IPS DF 19.7 (cell line): ENCODE results near the gene CACNA1I.

ENCODE experiments used
- DNase-seq: peaks from one replicate; pipeline ENCODE4 v3.0.0-alpha.2; 2013; ENCODE audit warnings: low read depth, low spot score

Gene CACNA1I

DNA sequence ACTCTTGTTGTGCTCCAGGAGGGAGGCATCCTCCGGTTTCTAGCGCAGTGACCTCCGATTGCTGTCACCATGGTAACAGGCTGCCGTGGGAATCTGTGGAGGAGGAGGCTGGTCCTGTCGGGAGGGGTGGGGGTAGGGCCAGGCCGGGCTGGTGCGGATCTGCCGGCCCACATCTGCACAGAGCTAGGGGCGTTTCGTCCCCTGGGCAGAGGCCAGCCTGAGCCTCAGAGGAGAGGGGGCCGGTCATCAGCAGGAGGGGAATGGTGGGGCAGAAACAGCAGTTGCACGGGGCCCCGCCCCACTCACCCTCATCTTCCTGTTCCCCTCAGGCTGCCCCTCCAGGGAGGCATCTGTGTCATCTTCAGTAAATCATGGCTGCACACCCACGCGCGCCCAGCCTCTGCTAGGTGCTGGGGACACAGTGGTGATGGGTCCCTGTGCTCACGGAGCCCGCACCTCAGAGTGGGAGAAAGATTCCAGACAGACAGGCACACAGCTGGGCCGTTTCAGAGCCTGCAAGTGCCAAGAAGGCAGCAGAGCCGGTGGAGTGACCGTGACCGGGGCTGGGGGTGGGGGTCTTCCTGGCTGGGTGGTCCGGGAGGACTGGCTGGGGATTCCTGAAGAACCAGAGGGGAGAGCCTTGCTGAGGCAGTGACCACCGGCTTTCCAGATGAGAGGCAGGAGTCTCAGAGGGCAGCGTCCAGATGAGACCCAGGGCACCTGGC is 120.5 kb downstream of the CACNA1I start:
- DNase-seq = no peak

DNA sequence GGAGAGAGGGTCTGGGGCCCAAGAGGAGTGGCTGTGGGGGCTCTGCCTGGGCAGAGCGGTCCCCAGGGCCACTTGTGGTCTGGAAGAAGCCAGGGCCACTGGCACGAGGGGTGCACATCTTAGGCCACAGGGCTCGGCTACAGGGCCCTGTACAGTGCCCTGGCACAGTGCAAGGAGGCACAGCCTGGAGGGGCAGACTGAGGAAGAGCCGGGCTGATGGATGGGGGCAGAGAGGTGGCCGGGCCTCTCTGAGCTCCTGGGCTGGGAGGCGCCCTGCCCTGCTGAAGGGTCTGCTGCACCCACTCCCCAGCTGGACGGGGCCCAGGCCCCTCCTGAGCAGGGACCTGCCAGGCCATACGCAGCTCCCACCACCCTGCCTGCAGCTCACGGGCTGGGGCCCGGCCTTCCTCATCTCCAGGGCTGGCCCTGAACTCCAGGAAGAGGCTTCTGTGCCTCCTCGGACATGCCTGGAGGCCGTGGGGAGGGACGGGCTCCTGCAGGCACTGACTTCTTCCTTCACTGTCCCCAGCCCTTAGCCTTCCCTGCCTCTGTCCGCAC is 123.5 kb downstream of the CACNA1I start:
- DNase-seq = no peak

DNA sequence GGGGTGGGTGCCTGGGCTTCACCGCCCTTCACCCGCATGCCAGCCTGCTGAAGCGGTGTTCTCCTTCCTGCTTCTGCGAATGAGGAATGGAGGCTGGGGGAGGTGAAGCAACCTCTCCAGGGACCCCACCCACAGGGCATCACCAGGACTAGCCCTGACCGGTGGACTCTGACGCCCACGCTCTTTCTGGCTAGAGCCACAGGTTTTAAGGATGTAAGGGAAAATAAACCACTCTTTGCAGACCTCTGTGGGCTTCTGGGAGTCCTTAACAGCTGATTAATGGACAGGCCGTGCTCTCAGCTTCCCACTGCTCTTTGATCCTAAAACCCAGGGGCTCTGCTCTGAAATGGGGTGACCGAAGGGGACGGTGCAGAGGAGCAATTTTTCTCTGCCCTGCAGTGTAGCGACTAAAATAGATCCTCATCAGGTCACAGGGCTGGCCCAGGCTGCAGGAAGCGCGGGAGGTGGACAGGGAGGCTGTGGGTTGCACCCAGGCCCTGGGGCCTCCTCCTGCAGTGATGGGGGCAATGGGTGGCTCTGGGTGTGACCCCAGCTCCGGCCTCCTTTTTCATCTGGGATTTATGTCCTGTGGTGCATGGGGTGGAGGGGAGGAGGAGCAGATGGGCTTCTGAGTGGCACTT is 127.4 kb downstream of the CACNA1I start:
- no peak for DNase-seq

DNA sequence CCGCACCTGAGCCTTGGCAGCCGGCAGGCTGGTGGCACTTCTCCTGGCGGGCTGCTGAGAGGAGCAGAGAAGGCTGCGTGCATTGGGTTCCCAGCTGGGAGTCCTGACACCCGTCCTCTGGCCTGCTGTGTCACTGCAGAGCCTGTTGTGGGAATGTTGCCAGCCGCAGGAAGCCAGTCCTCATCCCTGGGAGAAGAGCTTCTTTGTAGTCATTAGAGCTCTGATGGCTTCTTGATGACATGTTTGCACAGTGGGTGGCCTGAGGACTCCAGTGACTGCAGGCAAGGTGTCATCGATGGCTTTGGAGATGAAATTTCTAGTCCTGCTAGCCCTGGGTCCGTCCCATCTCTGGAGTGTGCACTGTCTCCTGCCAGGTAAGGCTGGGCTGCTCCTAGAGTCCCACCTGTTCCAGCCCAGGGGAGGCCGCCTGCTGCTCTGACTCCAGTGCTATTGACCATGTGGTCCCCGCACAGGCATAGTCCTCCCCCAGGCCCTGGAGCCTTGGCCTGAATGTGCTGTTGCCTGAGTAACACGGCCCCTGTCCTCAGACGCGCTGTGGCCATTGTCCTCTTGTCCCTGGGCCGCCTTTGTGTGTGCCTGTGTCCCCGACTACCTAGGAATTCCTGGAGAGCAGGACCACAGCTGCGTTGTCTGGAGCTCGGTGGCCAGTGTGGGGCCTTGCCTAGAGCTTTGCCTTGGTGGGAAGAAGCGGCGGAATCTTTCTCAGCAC is 129.2 kb downstream of the CACNA1I start:
- DNase-seq = no peak

DNA sequence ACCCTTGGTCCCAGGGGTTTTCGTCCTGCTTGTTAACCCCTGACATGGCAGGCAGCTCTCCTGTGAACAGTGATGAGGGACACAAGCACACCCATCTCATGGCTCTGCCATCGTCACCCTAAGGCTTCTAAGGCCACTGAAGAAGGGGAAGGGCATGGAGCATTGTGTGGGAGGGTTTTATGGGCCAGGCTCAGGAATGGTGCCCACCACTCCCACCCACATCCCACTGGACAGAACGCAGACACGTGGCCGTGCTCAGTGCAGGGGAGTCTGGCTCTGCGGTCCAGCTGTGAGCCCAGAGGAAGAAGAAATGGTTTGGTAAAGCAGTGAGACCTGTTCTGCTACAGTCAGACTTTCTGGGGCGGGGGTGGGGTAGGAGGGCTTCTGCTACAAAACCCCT is 130.0 kb downstream of the CACNA1I start:
- no peak for DNase-seq

DNA sequence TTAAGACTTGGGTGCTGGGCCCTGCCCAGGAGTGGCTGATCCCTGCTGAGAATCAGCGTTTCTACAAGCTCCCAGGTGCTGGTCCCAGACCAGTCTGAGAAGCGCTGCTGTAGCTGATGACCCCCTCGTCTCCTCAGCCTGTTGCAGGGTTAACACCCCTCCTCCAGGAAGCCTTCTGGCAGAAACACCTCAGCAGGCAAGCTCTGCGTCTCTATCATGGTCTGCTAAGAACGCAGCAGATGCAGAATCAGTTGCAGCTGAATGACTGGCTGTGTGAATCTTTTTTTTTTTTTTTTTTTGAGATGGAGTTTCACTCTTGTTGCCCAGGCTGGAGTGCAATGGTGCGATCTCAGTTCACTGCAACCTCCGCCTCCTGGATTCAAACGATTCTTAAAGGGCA is 132.5 kb downstream of the CACNA1I start:
- DNase-seq = no peak

DNA sequence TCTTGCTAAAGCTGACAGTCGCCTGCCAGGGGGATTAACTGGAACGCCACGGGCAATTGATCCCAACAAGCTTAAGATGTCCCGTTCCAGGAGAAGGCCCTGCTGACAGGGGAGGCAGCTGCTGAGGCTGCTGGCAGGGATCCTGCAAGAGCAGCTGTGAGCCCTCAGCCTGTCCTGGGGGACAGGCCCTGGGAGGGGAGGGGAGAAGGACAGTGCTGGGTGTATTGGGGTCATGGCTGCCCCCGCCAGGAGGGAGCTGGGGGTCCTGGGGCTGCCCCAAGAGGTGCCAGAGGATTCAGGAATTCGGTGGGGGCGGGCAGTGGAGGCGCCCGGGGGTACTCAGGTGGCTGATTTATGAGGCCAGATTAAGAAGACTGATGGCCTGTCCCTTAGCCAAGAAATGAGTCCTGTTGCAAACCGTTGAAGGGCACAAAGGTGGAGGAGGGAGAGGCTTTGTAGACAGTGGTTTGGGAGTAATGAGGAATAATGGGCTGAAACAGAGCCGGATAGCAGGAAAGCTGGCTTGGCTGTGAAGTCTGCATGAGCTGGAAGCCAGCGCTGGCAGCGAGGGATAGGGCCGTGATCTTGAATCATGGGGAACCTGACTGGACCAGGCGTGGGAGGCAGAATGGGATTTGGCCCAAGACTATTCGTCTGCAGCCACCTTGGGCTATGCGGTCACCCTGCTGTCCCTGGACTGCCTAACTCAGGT is 133.5 kb downstream of the CACNA1I start:
- no peak for DNase-seq

DNA sequence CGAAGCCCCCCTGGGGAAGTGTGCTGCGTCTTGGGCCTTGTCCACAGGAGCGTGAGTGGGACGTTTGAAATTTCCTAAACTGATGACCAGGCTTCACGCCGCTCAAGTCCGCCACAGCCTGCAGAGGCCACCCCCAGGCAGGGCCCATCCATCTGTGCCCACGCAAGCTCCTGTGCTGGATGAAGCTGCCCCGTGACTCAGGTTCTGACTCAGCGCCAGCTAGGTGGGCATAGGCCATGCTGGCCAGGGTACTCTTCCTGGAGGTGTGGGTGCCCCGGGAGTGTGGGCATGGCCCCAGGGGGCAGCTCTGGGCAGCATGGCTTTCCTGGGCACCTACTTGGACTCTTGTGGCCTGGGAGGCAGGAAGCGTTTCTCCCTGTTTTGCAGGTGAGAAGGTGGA is 134.8 kb downstream of the CACNA1I start:
- no peak for DNase-seq

DNA sequence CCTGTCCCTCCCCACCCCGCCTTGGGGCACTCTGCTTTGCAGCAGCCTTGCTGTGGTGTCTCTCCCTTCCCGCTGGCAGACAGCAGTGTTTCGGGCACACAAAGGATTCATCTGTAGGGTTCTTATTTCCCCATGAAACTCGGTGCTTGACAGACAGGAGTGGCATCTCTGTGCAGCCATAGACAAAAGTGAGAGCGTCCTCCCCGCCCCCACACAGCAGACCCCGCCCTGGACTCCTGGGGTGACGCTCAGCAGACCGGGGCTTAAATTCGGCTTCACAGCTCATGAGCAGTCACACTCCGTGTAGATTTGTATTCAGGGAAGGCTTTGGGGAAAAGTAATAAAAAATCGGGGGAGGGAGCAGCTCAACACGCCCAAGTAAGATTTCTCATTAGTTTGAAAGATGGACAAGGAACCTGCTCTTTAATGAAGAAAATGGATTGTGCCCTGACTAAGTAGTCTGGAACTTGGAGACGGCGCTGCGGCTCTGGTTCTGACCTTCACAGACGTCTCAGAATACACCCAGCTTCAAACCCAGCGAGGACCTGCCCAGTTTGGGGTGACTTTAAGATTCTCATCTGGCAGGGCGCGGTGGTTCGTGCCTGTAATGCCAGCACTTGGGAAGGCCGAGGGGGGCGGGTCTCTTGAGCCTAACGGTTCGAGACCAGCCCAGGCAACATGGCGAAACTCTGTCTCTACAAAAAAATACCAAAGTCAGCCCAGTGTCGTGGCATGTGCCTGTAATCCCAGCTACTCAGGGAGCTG is 136.0 kb downstream of the CACNA1I start:
- DNase-seq = no peak

DNA sequence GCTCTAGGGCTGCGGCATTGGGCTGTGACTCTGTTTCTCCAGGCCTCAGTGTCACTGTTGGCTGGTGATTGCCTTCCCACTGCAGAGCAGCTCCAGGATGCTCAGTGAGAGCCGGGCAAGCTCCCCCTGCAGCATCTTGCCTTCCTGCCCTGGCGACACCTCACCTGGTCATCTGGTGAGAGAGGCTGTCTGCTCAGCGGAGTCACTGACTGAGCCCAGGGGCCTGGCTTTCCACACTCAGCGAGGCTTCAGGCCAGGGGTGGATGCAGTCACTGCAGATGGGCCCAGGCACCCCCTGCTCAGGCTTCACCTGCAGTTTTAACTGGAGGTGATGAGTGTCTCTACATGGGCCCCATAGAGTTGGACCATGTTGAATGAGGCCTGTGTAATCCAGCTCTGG is 136.8 kb downstream of the CACNA1I start:
- DNase-seq = no peak

DNA sequence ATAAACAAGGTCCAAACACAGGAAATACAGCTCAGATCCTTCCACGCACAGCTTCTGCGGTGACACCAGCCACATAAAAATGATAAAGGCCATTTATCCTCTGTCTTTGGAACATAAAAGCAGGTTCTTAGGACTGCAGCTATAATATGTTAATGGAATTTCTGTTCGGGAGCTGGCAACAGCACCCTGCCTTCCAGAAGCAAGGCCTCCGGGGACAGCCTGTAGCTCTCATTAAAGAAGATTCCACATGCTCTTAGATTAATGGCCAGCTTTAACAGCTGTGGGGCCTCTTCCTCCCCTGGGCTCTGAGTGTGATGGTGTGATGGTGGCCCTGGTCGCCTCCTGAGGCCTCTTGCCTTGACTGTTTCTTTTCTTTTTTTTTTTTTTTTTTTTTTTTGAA is 137.3 kb downstream of the CACNA1I start:
- DNase-seq = no peak

DNA sequence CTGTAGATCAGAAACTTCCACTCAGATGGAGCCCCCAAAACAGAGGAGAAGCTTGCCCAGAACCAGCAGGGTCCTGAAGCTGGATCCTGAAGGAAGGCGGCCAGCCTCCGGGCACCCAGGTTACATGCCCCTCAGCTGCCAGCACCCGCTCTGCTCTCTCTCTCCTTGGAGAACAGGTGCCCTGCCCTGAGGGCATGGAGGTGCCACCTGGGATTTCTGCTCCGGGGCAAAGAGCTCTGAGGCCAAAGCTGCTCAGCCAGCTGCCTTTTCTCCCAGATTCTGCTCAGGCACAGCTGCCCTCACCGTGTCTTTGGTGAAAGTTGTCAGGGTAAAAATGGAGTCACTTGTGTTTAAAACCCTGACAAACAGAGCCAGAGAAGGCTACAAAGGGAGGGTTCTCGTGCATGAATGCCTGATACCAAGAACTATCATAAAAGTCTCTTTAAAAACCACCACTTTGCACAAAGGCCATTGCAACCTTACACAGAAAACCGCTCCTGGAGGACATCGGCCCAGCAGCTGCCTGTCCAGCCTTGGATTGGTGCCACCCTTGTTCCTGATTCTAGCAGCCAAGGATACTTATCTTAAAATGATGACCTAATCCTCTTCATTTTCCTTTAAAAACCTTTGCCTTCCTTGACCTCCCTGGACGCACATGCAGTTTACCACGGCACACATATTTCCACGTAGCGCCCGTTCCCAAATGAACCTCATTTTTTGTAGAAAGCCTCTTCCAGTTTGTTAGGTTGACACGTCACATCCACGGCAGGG is 140.0 kb downstream of the CACNA1I start:
- no peak for DNase-seq

DNA sequence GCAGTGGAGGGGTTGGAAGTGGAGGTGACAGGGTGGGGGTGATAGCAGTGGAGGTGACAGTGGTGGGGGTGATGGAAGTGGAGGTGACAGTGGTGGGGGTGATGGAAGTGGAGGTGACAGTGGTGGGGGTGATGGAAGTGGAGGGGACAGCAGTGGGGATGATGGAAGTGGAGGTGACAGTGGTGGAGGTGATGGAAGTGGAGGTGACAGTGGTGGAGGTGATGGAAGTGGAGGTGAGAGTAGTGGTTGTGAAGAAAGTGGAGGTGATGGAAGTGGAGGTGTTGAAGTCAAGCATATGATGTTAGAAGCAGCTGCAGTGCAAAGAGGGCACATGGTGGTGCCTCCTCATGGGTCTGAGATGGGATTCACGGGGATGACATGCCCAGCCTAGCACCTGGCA is 141.5 kb downstream of the CACNA1I start:
- no peak for DNase-seq

DNA sequence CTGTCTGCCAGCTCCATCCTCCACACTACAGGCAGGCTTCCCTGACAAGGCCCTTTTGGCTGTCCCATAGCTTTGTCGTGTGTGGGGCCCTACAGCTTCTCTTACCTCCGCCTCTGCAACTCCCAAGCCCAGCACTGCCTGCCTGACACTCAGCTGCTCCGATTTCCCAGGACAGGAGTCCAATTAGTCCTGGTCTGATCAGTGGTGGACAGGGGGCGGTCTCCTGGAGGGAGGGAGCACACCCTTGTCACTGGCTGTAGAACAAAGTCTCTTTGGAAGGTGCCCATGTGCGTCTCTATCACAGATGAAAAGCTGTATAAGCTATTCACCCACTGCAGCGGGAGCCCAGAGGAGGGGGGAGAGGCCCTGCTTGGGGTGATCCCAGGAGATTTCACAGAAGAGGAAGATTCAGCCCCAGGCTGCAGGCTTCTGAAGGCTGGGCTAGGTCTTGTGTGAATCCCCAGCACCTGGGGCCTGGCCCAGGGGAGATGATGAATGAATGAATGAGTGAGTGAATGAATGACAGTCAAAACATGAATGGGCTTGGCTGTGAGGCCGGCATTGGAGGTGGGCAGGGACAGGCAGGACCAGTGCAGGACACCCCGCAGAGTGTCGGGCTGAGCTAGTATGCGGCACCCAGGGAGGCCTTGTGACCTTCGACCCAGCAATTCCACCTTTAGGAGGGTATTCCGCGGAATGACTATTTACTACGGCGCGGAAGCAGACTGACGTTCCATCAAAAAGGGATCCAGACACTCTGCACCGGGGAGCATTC is 142.4 kb downstream of the CACNA1I start:
- DNase-seq = no peak

DNA sequence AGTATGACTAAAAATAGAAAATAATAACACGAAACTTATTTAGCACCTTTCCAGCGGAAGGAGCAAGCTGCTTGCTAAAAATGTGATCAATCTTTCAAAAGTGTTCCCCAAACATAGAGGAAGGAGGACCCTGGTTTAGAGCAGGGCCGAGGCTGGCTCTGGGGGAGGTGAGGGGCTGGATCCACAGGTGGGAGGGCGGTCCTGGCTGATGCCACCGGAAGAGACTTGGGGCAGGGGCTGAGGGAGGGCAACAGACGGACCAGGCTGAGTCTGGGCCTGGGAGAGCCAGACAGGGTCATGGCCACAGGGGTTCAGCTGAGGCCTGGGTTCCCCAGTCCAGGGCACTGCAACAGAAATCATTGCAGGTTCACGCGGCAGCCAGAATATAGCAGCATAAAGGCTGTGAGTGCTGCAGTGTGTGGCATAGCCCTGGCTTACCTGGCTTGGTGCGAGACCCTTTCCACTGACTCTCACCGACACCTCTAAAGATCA is 143.3 kb downstream of the CACNA1I start:
- no peak for DNase-seq

DNA sequence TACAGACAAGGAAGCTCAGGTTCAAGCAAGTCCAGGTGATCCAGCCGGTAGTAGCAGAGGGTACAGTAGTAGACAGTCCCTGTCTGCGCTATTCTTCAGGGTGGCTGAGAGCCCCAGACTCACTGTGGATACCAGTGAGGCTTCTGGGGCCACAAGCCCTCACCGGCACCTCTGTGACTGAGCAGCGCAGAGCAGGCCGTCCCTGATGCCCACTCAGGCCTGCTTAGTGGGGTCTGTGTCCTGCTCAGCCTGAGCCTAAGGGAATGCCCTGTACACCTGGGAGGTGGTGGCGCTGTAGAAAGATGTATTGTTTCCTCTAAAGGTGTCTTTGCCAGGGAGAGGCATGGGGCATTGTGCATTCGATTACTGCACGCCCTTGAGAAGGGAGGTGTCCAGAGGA is 143.8 kb downstream of the CACNA1I start:
- no peak for DNase-seq

DNA sequence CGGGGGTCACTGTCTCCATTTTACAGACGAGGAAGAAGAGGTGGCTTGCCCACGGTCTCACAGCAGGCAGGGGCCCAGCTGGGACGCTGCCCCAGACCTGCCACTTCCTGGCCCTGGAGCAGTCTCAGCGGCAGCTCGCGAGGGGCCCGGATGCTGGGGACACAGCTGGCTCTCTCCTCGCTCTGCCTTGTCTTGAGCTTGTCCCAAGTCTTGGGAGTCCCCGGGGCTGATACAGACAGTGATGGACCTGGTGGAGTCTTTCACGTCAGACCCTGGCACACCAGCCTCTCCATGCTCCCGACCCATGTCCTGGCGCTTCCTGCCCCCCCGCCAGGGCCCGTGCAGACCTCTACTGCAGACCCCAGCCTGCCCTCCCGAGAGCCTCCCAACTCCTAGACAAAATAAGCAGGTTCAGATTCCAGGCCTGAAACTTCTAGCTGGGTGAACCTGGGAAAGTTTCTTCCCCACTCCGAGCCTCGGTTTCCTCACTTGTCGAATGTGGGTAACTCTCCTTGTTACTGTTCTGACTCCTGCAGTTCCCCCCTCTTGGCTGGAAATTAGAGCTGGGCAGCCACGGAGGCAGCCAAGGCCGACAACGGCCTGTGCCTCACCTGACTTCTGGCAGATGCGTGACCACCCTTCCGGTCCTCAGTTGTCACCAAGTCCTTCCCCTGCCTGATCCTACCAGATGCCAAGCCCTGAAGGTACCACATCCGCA is 145.4 kb downstream of the CACNA1I start:
- no peak for DNase-seq

DNA sequence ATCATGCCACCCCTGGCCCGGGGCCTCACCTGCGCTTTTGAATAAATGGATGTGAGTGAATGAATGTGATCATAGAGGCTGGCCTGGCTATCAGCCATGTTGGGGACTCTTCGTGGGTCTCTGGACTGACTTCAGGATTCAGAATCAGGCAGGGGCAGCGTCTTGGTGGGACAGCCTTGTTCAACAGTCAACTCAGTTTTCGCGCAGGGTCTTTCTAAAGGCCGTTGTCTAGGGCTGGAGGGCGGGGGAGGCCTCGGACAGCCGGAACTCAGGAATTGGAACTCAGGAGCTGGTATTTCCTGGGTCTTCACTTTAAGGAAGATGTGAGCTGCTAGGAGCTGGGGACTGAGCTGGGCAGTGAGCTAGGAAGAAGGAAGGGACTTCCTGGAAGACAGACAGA is 146.0 kb downstream of the CACNA1I start:
- no peak for DNase-seq

DNA sequence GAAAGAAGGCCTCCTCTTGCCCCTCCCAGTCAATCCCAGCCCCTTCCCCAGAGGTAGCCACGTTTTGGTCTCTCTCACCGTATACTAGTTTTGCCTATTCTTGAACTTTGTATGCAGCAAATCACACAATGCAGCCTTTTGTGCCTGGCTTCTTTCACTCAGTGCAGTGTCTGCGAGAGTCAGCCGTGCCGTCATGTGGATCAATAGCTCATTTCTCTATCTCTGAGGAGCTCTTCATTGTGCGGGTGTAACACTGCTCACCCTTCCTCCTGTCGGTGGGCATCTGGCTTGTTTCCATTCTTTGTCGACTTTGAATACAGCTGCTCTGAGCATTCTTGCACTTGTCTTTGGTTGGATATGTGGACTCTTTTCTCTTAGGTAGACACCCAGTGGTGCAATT is 146.5 kb downstream of the CACNA1I start:
- no peak for DNase-seq
